ENCODE results near the gene ITSN2.

ITSN2 gene

DNA sequence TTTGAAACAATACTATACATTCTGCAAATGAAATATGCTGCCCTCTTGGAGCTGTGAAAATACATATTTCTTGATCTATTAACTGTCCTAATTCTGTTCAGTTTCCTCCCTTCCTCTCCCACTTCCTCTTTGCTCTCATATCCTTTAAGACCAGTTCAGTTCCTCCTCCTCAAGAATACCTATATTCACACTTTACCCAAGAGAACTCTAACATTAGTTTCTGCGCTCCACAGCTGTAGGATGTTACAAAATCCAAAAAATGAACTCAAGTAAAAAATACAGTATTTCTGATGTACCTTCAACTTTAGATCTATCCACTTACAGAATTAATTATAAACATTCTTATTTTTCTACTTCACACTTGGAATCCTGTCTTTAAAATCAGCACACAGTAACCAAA is 5.4 kb downstream of the ITSN2 start:
- TF ChIP-seq Cebpa-rat (IDR thresholded peaks at IDR 0.05) = no peak
- Histone ChIP-seq H3K9me3 (replicated peaks in 1 of 11) (peaks cover 0 to 23% (median 7%) of the 10 kb centered on the region in 11 experiments; a peak in 11 of 22 replicates), H3K27me3 (no peaks in the 10 kb centered on the region), H3K4me1 (peaks cover 55 to 73% (median 68%) of the 10 kb centered on the region in 10 experiments), H3K36me3 (peaks cover 0 to 7% (median 0%) of the 10 kb centered on the region in 11 experiments; a peak in 6 of 22 replicates), H4K20me1 (peaks cover 4 to 95% (median 29%) of the 10 kb centered on the region in 11 experiments; a peak in 16 of 22 replicates), H3K4me2 (peak overlapping the region; percentile 56 to 85 (median 71)), H3K9ac (peak overlapping the region in 1 of 11 experiments; percentile 30; a peak in 2 of 22 replicates), H3K4me3 (no peak overlapping the region; a peak in 3 of 20 replicates), H3K27ac (peak overlapping the region in 7 of 11 experiments; percentile 3 to 47 (median 32); a peak in 8 of 22 replicates)

DNA sequence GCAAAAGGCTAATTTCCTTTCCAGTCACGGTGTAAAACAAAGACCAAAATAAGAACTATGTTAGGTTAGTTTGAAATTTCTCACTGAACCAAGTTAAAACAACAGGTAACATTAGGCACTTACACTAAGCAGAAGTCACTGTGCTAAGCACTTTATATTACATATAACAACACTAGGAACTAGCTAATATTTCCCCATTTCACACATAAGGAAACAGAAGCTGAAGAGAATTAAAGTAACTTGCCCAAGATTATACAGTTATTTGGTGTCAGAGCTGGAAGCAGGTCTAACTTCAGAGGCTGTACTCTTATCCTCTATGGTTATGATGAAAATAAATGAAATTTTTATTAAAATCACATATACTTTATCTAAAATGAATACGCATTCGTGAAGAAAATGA is 5.9 kb downstream of the ITSN2 start:
- H3K9me3 ChIP-seq (replicated peaks in 1 of 11) = peaks cover 0 to 24% (median 7%) of the 10 kb centered on the region in 11 experiments; a peak in 11 of 22 replicates
- H3K4me1 ChIP-seq = peaks cover 55 to 72% (median 68%) of the 10 kb centered on the region in 10 experiments
- peak overlapping the region in 1 of 11 experiments; percentile 30; a peak in 4 of 22 replicates for H3K9ac ChIP-seq
- H4K20me1 ChIP-seq = peaks cover 4 to 100% (median 29%) of the 10 kb centered on the region in 11 experiments; a peak in 16 of 22 replicates
- H3K4me2 ChIP-seq = peak overlapping the region; percentile 56 to 85 (median 71)
- no peak overlapping the region; a peak in 3 of 20 replicates for H3K4me3 ChIP-seq
- no peaks in the 10 kb centered on the region for H3K27me3 ChIP-seq
- no peak for TF ChIP-seq Cebpa-rat (IDR thresholded peaks at IDR 0.05)
- peak overlapping the region in 6 of 11 experiments; percentile 5 to 47 (median 30); a peak in 8 of 22 replicates for H3K27ac ChIP-seq
- H3K36me3 ChIP-seq = peaks cover 0 to 7% (median 0%) of the 10 kb centered on the region in 11 experiments; a peak in 6 of 22 replicates

- H3K4me1 ChIP-seq = peaks cover 53 to 74% (median 65%) of the 10 kb centered on the region in 10 experiments
- H3K4me2 ChIP-seq = peak overlapping the region; percentile 56 to 85 (median 71)
- H3K36me3 ChIP-seq = peaks cover 0 to 7% (median 0%) of the 10 kb centered on the region in 11 experiments; a peak in 6 of 22 replicates
- H3K9ac ChIP-seq = peak overlapping the region in 1 of 11 experiments; percentile 30; a peak in 1 of 22 replicates
- H3K27me3 ChIP-seq = no peaks in the 10 kb centered on the region
- no peak overlapping the region for H3K4me3 ChIP-seq
- H3K27ac ChIP-seq = peak overlapping the region in 6 of 11 experiments; percentile 5 to 47 (median 19); a peak in 6 of 22 replicates
- H4K20me1 ChIP-seq = peaks cover 4 to 100% (median 29%) of the 10 kb centered on the region in 11 experiments; a peak in 16 of 22 replicates
- peaks cover 0 to 24% (median 7%) of the 10 kb centered on the region in 11 experiments; a peak in 11 of 22 replicates for H3K9me3 ChIP-seq (replicated peaks in 1 of 11)
- TF ChIP-seq Cebpa-rat (IDR thresholded peaks at IDR 0.05) = no peak
Measured at GRCh38 chr2:24353973-24354372, 6.4 kb downstream of the ITSN2 start.

DNA sequence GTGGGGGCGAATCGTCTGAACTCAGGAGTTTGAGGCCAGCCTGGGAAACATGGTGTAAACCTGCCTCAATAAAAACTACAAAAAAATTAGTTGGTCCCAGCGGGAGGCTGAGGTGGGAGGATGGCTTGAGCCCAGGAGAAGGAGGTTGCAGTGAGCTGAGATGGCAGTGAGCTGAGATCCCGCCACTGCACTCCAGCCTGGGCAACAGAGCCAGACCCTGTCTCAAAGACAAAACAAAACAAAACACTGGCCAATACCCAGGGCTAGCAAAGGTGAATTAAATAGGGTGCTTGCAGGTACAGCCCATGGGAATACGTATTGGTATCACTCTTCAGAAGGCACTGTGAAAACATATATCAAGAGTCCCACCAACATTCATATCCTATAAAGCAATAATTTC is 7.0 kb downstream of the ITSN2 start:
- Histone ChIP-seq H3K27ac (peak overlapping the region in 5 of 11 experiments; percentile 13 to 30 (median 19); a peak in 3 of 22 replicates), H3K4me3 (no peak overlapping the region), H4K20me1 (peaks cover 0 to 100% (median 29%) of the 10 kb centered on the region in 11 experiments; a peak in 14 of 22 replicates), H3K4me2 (peak overlapping the region; percentile 16 to 85 (median 62); a peak in 19 of 22 replicates), H3K4me1 (peaks cover 49 to 71% (median 59%) of the 10 kb centered on the region in 10 experiments), H3K27me3 (no peaks in the 10 kb centered on the region), H3K9ac (no peak overlapping the region), H3K9me3 (replicated peaks in 1 of 11) (peaks cover 0 to 24% (median 9%) of the 10 kb centered on the region in 11 experiments; a peak in 11 of 22 replicates), H3K36me3 (peaks cover 0 to 7% (median 0%) of the 10 kb centered on the region in 11 experiments; a peak in 6 of 22 replicates)
- TF ChIP-seq Cebpa-rat (IDR thresholded peaks at IDR 0.05) = no peak

GRCh38 chr2:24352664-24353063 is 7.7 kb downstream of the ITSN2 start:
- H3K36me3 ChIP-seq = peaks cover 0 to 7% (median 0%) of the 10 kb centered on the region in 11 experiments; a peak in 6 of 22 replicates
- H4K20me1 ChIP-seq = peaks cover 0 to 100% (median 29%) of the 10 kb centered on the region in 11 experiments; a peak in 14 of 22 replicates
- peak overlapping the region in 3 of 11 experiments; percentile 9 to 18 (median 15); a peak in 1 of 22 replicates for H3K27ac ChIP-seq
- TF ChIP-seq Cebpa-rat (IDR thresholded peaks at IDR 0.05) = no peak
- peaks cover 0 to 26% (median 10%) of the 10 kb centered on the region in 11 experiments; a peak in 13 of 22 replicates for H3K9me3 ChIP-seq (replicated peaks in 1 of 11)
- peaks cover 44 to 64% (median 53%) of the 10 kb centered on the region in 10 experiments for H3K4me1 ChIP-seq
- peak overlapping the region in 1 of 11 experiments; percentile 19; a peak in 3 of 22 replicates for H3K9ac ChIP-seq
- no peaks in the 10 kb centered on the region for H3K27me3 ChIP-seq
- no peak overlapping the region for H3K4me3 ChIP-seq
- H3K4me2 ChIP-seq = peak overlapping the region; percentile 49 to 85 (median 59); a peak in 20 of 22 replicates

DNA sequence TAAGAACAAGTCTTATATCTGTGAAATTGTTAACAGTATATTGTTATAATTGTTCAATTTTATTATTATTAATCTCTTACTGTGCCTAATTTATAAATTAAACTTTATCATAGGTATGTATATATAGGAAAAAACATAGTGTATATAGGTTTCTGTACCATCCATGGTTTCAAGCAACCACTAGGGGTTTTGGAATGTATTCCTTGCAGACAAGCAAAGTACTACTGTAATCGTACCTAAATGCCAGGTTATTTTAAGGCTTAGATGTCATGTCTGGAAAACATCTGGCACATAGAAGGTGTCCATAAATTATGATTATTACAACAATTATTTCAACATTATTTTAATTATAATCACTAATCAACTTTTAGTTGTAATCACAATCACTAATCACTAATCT is 8.4 kb downstream of the ITSN2 start:
- Histone ChIP-seq H3K9ac (no peak overlapping the region; a peak in 1 of 22 replicates), H3K27me3 (no peaks in the 10 kb centered on the region), H3K36me3 (peaks cover 0 to 7% (median 0%) of the 10 kb centered on the region in 11 experiments; a peak in 5 of 22 replicates), H3K4me3 (no peak overlapping the region), H4K20me1 (peaks cover 0 to 99% (median 29%) of the 10 kb centered on the region in 11 experiments; a peak in 14 of 22 replicates), H3K4me1 (peaks cover 44 to 64% (median 53%) of the 10 kb centered on the region in 10 experiments), H3K9me3 (replicated peaks in 1 of 11) (peaks cover 0 to 27% (median 10%) of the 10 kb centered on the region in 11 experiments; a peak in 14 of 22 replicates), H3K4me2 (peak overlapping the region in 10 of 11 experiments; percentile 35 to 85 (median 62); a peak in 15 of 22 replicates), H3K27ac (no peak overlapping the region)
- no peak for TF ChIP-seq Cebpa-rat (IDR thresholded peaks at IDR 0.05)

GRCh38 chr2:24351627-24351938 is 8.8 kb downstream of the ITSN2 start:
- Histone ChIP-seq H3K36me3 (peaks cover 0 to 6% (median 0%) of the 10 kb centered on the region in 11 experiments; a peak in 1 of 22 replicates), H3K9me3 (replicated peaks in 1 of 11) (peaks cover 0 to 23% (median 10%) of the 10 kb centered on the region in 11 experiments; a peak in 12 of 22 replicates), H3K4me1 (peaks cover 44 to 64% (median 53%) of the 10 kb centered on the region in 10 experiments), H3K4me2 (peak overlapping the region; percentile 23 to 85 (median 54); a peak in 21 of 22 replicates), H3K4me3 (no peak overlapping the region), H3K27ac (no peak overlapping the region), H3K9ac (no peak overlapping the region), H3K27me3 (no peaks in the 10 kb centered on the region), H4K20me1 (peaks cover 0 to 99% (median 29%) of the 10 kb centered on the region in 11 experiments; a peak in 14 of 22 replicates)
- no peak for TF ChIP-seq Cebpa-rat (IDR thresholded peaks at IDR 0.05)

DNA sequence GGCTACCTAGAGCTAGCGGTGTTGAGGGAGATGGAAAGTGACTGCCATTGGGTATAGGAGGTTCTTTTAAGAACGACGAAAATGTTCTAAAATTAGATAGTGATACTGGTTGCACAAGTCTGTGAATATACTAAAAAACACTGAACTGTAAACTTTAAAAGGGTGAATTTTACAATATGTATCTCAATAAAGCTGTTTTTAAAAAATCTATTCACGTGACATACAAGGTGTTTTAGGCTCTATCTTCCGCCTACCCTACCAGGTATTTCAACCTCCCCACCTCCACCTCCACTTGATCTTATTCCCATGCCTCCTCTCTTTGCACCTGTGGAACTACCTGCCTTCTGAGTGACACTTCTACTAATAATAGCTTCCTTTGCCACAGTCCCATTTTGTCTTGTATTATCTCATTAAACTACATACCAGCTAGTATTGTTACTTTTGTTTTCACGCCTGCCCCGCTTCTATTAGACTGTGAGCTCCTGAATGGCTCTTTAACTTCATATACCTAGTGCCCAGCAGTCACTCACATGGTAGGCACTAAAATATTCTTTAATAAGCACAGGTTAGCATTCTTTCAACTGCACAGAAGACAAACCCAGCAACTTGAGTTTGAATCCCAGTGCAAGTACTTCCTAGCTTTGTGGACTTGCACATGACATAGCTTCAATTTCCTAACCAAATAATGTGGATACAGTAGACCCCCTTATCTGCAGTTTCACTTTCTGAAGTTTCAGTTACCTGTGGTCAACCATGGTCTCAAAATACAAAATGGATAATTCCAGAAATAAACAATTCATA is 9.3 kb downstream of the ITSN2 start:
- no peak overlapping the region for H3K27ac ChIP-seq

More for the DNA sequence above, 9.3 kb downstream of the ITSN2 start:
- Histone ChIP-seq H3K9me3 (replicated peaks in 1 of 11) (peaks cover 0 to 23% (median 10%) of the 10 kb centered on the region in 11 experiments; a peak in 12 of 22 replicates), H3K4me3 (no peak overlapping the region), H3K27me3 (no peaks in the 10 kb centered on the region), H4K20me1 (peaks cover 0 to 100% (median 29%) of the 10 kb centered on the region in 11 experiments; a peak in 14 of 22 replicates), H3K4me2 (peak overlapping the region; percentile 23 to 85 (median 54)), H3K9ac (no peak overlapping the region), H3K4me1 (peaks cover 43 to 63% (median 52%) of the 10 kb centered on the region in 10 experiments), H3K36me3 (peaks cover 0 to 7% (median 0%) of the 10 kb centered on the region in 11 experiments; a peak in 1 of 22 replicates)
- no peak for TF ChIP-seq Cebpa-rat (IDR thresholded peaks at IDR 0.05)
